NCI-H774 (cell line): ENCODE data around the gene PDPK1.
"Not testable (repeated sequence)": the region's sequence is repeated elsewhere in the genome, so short reads cannot be mapped to it uniquely, and the experiment has no call there.

Experiments
- DNase-seq: peaks from one replicate; lab custom pipeline; 2025; lab: John Stamatoyannopoulos, UW

Gene PDPK1

DNA sequence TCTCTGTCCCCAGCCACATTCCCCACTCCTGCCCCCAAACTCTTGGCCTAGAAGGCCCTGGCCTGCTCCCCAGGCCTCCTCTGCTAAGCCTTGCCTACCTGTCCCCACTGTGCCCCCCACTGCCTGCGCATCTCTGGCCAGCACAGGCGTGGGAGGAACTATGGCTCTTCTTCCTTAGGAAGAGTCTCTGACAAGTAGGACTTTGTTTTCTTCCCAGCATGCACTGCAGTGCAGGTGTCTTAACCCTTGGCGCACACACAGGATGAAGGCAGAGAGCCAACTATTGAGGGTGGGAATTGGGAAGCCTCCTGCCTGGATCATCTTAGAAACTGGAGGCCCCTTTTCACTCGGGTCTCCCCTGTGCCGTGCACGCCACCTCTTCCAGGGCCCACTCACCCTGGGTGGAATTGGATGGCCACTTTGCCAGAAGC lies 14.0 kb upstream of the PDPK1 start:
- DNase-seq: no peak

DNA sequence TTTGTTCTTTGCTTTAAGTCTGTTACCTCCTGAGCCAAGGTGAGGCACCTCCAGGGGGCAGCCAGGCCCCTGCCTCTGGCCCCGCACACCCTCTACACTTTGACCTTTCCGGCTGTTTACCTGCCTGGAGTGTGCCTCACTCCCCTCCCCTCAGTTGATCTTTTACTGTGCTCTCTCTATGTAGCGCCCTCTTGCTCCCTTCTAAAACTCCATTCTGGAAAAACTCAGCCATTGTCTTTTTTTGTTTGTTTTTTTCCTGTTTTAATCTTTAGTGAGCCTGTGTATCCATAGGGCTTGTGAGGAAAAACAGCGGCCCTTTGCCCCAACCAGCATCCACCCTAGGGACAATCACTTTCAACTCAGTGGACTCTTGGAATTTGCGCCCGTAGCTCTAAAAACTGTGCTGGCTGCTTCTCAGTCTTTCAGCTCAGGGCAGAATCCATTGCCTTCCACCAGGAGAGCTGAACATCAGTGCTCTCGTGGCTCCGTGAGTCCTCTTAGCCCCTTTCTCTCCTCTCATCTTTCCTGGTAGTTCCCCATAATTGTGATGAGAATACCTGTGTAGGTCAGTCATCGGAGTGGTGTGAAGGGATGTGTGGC lies 13.4 kb upstream of the PDPK1 start:
- no peak for DNase-seq

DNA sequence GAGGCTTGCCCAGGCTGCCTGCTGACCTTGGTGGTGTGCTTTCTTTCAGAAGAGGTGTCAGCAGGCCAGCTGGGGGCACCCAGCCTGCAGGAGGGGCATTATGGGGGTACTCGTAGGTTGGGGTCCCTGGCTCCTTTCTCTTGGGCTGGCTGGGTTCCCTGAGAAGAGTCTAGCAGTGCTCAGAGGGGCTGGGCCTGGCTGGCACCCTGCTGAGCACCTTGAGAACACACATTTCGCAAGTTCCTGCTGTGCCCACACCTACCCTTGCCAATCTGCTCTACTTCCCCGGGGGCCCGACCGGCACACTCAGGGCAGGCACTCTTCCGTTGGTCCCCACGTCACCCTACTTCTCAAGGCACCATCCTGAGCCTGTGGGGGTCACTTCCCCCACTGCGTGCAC lies 11.7 kb upstream of the PDPK1 start:
- no peak for DNase-seq

DNA sequence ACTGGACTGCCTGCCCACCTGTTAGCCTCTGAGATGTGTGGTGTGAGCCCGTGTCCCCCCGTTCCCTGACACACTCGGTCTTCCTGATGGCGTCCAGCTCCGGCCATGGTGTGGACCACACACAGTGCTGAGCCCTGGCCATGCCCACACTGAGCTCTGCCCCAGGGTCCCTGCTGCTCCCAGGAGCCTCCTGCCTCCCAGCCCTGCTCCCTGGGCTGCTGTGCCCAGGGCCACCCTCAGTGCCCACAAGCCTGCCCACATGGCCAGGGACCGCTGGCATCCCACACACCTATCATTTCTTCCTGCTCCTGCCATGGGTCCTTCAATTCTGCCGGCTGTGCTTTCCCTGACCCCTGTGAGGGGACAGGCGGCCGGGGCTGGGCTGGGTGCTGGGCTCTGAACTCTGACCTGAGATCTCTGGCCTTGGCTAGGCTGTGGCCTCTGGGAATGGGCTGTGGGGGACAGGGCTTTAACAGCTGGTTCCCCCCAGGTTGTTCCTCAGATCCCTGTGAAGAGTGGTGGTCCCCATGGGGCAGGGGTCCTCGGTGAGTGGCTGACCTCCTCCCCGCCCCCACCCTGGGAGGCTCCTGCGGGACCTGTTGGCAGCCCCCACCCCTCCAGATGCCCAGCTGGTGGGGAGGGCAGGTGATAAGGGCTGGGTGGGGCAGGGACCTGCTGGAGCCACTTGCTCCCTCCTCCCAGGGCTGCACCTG lies 10.6 kb upstream of the PDPK1 start:
- DNase-seq: no peak

- DNase-seq: no peak
Observed at GRCh38 chr16:2527784-2528100, 10.1 kb upstream of the PDPK1 start.

DNA sequence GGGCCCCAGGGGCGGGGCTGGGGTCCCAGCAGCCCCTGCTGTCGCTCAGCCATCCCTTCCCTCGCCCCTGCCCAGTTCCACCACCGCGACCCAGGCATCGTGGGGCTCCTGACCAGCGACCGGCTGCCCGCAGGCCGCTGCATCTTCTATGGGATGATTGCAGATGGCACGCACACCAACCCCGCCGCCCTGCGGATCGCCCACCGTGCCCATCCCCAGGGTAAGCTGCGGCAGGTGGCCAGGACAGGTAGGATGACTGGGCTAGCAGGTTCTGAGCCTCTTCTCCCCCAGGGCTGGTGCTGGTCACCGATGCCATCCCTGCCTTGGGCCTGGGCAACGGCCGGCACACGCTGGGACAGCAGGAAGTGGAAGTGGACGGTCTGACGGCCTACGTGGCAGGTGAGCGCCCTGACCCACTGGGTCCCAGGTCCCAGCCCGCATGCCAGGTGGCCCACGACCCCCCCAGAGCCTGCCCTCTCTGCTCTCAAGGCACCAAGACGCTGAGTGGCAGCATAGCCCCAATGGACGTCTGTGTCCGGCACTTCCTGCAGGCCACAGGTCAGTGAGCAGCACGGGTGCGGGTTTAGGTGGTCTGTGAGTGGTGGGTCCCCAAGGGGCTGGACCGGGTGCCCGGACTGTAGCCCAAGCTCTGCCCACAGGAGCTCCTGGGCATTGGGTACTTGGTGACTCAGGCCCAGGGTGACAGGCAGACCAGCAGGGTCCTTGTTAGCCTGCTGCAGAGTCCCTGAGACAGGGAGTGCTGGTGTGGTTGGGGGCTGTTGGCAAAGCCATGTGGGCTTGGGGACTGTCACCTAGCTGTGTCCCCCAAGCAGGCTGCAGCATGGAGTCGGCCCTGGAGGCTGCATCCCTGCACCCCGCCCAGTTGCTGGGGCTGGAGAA lies 9.4 kb upstream of the PDPK1 start:
- no peak for DNase-seq

DNA sequence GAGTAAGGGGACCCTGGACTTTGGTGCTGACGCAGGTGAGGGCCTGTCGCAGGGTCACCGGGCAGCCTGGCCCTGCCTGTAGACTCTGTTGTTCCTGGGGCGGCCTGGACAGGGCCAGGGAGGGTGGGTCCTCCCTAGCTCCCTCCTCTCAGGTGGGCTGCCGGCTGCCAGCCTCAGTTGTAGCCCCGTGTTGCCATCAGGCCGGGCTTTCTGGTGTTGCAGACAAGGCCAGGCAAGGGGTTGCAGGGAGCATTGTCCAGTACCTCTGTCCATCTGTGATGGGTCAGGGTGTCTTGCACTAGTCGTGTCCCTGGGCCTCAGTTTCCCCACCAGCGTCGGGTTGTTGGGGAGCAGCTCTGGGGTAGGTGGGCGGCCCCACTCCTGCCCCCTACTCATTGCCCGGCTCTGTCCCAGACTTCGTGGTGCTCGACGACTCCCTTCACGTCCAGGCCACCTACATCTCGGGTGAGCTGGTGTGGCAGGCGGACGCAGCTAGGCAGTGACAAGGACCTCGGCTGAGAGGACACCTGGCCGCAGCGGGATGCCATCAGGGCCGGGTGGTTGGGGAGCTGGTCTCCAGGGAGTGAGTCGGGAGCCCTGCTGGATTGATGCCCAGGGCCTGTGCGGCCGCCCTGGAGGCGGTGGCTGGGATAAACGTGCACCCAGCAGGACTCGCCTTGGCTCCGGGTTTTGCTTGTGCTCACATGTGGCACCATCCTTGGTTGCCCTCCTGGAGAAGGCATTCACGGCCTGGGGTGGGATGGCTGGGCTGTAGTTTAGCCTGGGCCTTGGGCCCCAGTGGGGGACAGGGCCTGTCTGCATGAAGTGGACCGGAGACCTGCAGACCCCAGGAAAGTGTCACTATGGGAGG lies 8.5 kb upstream of the PDPK1 start:
- no peak for DNase-seq

- no peak for DNase-seq
Observed at GRCh38 chr16:2529961-2530628, 7.7 kb upstream of the PDPK1 start.

DNA sequence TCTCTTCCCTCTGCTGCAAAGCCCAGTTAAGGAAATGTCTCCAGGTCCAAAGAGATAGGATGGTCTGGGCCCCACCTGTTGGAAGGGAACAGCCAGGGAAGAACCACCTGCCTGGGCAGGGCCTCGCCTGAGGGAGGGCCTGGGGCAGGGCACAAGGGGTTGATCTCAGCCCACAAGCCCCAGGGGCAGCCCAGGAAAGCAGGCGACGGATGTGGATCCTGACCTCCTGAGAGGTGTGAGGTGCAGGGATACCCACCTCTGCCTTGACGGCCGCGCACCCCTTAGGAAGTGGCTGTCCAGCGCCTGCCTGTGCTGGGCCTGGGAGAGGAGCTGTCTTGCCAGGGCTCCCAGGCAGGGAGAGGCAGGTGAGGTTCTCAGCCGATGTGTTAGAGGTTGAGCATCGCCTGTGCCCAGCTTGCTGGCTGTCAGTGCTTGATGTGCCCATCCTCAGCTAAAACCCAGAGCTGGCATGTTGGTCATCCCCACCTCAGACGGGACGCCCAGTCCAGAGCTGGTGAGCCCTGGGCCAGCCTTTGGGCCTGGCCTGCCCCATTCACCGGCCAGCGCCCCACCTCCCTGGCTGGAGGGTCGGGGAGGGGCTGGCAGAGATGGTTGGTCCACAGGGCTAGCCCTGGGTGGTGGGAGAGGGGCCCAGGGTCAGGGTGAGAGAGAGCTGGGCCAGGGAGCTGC lies 7.0 kb upstream of the PDPK1 start:
- no peak for DNase-seq

DNA sequence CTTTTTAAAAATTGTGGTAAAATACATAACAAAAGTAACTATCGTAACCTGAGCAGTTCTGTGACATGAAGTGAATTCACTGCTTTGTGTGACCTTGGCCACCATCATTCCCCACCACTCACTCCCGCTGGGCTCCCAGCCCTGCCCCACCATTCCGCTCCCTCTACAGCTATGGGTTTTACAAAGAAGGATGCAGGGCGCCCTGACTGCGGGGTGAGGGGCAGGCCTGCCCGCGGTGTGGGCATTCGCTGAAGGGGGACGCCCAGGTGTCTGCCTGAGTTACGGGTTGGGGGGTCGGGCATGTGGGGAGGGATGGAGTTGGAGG lies 6.5 kb upstream of the PDPK1 start, which contains the start of gene CEMP1:
Gene CEMP1, minus strand, starts transcription at position 38 of the 325 bp plus-strand sequence. CDS start 335 bp downstream, outside the sequence.
- no peak for DNase-seq

- DNase-seq: peak; percentile 86
Observed at GRCh38 chr16:2531696-2532493, 5.9 kb upstream of the PDPK1 start.

GRCh38 chr16:2532494-2533141 lies 5.2 kb upstream of the PDPK1 start:
- peak; percentile 43 for DNase-seq

GRCh38 chr16:2533142-2533755 lies 4.6 kb upstream of the PDPK1 start:
- not testable (repeated sequence) for DNase-seq

GRCh38 chr16:2533912-2534311 lies 3.9 kb upstream of the PDPK1 start:
- DNase-seq: no peak

DNA sequence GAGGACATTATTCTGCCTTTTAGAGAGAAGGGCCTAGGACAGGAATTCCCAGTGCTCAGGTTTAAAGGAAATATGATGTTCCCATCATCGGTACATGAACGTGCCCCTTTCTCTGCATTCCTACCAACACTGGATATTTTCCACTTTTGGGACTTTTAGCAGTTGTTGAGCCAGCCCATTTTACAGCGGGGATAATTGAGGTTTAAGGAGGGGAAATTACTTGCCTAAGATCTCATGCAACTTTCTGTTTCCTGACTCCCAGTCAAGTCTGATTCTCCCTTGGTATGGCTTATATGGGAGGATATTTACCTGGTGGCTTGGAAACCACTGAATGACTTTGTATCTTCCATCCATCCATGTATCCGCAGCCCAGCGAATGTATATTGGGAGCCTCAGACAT lies 3.5 kb upstream of the PDPK1 start:
- DNase-seq: not testable (repeated sequence)

DNA sequence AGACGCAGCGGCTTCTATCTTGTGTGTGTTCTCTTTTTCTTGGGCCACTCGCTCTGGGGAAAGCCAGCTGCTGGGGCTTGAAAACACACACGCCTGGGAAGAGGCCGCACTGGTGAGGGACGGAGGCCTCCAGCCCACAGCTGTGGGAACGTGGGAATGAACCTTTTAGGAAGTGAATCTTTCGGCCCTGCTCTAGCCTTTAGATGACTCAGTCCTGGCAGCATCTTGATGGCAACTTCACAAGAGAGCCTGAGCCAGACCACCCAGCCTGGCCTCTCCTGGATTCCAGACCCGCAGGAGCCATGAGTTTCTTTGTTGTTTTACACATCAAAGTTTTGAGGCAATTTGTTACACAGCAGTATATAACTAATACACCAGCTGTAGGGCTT lies 2.2 kb upstream of the PDPK1 start:
- DNase-seq: no peak

DNA sequence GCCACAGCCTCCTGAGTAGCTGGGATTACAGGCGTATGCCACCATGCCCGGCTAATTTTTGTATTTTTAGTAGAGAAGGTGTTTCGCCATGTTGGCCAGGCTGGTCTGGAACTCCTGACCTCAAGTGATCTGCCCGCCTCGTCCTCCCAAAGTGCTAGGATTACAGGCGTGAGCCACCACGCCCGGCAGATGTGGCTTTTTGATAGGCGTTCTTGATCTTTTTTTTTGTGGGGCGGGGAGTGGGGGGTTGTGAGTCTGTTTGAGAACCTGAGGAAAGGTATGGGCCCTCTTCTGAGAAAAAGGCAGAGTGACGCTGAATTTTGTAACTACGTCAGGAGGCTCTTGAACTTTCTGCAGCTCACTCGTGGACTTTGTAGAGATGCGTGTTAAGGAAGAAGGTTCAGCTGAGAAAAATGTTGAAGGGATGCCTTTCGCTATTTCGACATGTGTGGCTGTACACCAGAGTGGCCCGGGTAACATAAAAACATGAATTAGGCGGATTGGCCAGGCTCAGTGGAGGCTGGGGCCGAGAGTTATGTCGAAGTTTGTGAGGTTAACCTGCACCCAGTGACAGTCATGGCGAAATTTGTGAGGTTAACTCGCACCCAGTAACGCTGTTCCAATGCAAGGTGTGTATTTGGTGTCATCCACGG lies 1.5 kb downstream of the PDPK1 start:
- not testable (repeated sequence) for DNase-seq

DNA sequence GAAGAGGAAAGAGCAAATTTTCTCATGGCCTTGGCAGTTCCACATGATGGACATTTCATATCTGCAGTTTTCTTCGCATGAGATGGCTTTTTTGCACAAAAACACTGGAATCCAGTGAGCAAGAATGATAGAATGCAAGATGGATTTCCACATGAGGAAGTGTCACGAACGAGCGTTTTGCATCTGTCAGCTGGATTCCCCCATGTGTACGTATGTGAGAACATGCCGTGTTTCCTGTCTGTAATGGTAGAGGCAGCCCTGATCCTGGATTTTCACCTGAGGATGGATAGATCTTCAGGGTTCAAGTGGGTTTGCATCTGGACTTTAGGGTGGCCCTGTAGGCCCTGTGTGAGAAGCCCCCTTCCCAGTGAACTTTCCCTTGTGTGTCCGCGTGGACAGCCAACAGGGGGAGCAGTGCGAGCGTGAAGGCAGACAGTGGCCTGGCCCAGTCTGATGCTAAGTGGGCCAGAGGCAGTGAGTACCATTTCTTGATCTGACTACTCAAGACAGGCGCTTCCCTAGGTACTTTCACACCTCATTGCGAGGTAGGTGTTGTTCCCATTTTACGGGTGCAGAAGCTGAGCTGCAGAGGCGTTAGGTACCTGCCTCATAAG lies 2.1 kb downstream of the PDPK1 start:
- not testable (repeated sequence) for DNase-seq
